AG04450 (cell line): Measurements from ENCODE around the gene CHST11. TPM values are rescaled to one million over a fixed set of nuclear protein-coding genes. Genes with fewer than 3 reads are reported as not detected.
"Not testable (repeated sequence)": the region's sequence is repeated elsewhere in the genome, so short reads cannot be mapped to it uniquely, and the experiment has no call there.

ENCODE experiments used
- CTCF ChIA-PET: fragments of 300-600, 350-600 bp; formaldehyde crosslinking; extraction: SDS; loops from one replicate; lab custom pipeline; 2022; ENCODE audit warnings: antibody characterized with exemption, inconsistent platforms; lab: Charles Lee
- POLR2A ChIA-PET: fragments of 350-600 bp; formaldehyde crosslinking; extraction: SDS; loops from one replicate; lab custom pipeline; 2021; ENCODE audit warnings: antibody characterized with exemption, inconsistent platforms; lab: Yijun Ruan, JAX
- DNase-seq: peaks from one replicate; pipeline ENCODE4 v3.0.0-alpha.2; 2011; ENCODE audit warnings: low read depth, low spot score
- H3K27ac ChIP-seq: one replicate; pipeline ENCODE4 v1.5.1; 2012; ENCODE audit warnings: low read depth, low read length, control low read depth
- H3K27me3 ChIP-seq: one replicate; pipeline ENCODE4 v1.6.0; 2012; ENCODE audit warnings: low read length; ENCODE audit not compliant: control insufficient read depth, insufficient read depth
- H3K4me3 ChIP-seq: 2 replicates; pipeline ENCODE4 v1.5.1; 2011; ENCODE audit warnings: mild to moderate bottlenecking, low read depth, low read length, control low read depth
- H3K9me3 ChIP-seq: 2 replicates; pipeline ENCODE4 v1.5.1; 2012; ENCODE audit warnings: low read length; ENCODE audit not compliant: control insufficient read depth, insufficient read depth
- CTCF ChIP-seq: IDR thresholded peaks from 2 replicates; pipeline ENCODE4 v1.5.1; 2011; ENCODE audit warnings: low read depth, low read length, control low read depth, inconsistent platforms
- polyA plus RNA-seq: library from polyadenylated mRNA; depleted of rRNA; stranded (reverse); fragments of >200 nt; gene quantifications from 2 replicates; pipeline ENCODE4 v1.2.3, GENCODE V29; 2011

Gene CHST11
- polyA plus RNA-seq, 1 experiment: 2.7 TPM

- no peak for DNase-seq
- Histone ChIP-seq H3K9me3 (no peaks in the 10 kb centered on the region), H3K4me3 (no peak overlapping the region), H3K27ac (no peak overlapping the region), H3K27me3 (no peaks in the 10 kb centered on the region)
- ChIA-PET CTCF (no interaction called here), POLR2A (no interaction called here)
- TF ChIP-seq CTCF: no peak
Observed at GRCh38 chr12:104560881-104561280, 104.1 kb downstream of the CHST11 start.

- TF ChIP-seq CTCF: no peak
- H3K4me3 ChIP-seq: no peak overlapping the region
- no peaks in the 10 kb centered on the region for H3K9me3 ChIP-seq
- ChIA-PET CTCF (no interaction called here), POLR2A (no interaction called here)
- DNase-seq: no peak
- H3K27me3 ChIP-seq: peaks cover 2% of the 10 kb centered on the region
- no peak overlapping the region for H3K27ac ChIP-seq
Observed at GRCh38 chr12:104562763-104563162, 106.0 kb downstream of the CHST11 start.

- H3K4me3 ChIP-seq, H3K27me3 ChIP-seq, POLR2A ChIA-PET, DNase-seq, CTCF ChIA-PET, H3K27ac ChIP-seq, H3K9me3 ChIP-seq: not testable (repeated sequence)
Observed at GRCh38 chr12:104564662-104565061, 107.9 kb downstream of the CHST11 start.

GRCh38 chr12:104565606-104566243 lies 109.0 kb downstream of the CHST11 start:
- DNase-seq: no peak
- no peak overlapping the region for H3K4me3 ChIP-seq
- no peak overlapping the region for H3K27ac ChIP-seq
- no peaks in the 10 kb centered on the region for H3K9me3 ChIP-seq
- TF ChIP-seq CTCF: no peak
- POLR2A ChIA-PET: no interaction called here
- H3K27me3 ChIP-seq: peaks cover 5% of the 10 kb centered on the region
- CTCF ChIA-PET: no interaction called here

- no peak overlapping the region for H3K4me3 ChIP-seq
- ChIA-PET CTCF (no interaction called here), POLR2A (no interaction called here)
- H3K9me3 ChIP-seq: no peaks in the 10 kb centered on the region
- no peak for DNase-seq
- TF ChIP-seq CTCF: no peak
- H3K27me3 ChIP-seq: peaks cover 5% of the 10 kb centered on the region
- no peak overlapping the region for H3K27ac ChIP-seq
Observed at GRCh38 chr12:104566244-104566993, 109.7 kb downstream of the CHST11 start.
